Measurements from ENCODE around the gene BMP8B.

DNA sequence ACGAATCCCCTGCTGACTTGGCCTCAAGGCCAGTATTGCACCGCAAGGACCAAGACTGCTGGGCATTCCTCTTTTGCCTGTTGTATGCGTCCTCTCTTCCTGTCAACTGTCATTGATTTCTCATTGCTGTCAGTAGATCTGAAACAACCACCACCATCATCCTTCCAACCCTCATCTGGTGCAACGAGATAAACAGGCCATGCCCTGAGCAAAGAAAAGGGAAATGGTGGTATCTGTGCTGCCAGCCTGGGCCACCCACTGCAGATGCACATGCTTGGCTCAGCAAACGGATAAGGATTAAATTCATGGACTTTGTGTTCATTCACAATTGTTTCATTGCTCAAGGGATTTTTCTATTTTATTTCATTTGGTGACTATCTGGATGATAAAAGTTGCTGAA, 31.2 kb downstream of the BMP8B start:
- TF ChIP-seq CTCF (IDR thresholded peaks at IDR 0.05) (no peak), POLR2A (IDR thresholded peaks at IDR 0.05) (no peak)
